Parathyroid adenoma (tissue), 2 donors: ENCODE data around the gene CFTR.

Source experiments
- H2AFZ ChIP-seq: fragments of 300-600 bp; sonication (generic); one replicate; pipeline ENCODE4 v1.7.0; 2017; ENCODE audit warnings: antibody characterized with exemption, mild to moderate bottlenecking
- H3K27ac ChIP-seq: fragments of 300-600 bp; sonication (generic); one replicate; pipeline ENCODE4 v1.7.0; 2017
- H3K27me3 ChIP-seq: fragments of 300-600 bp; sonication (generic); one replicate; pipeline ENCODE4 v1.7.0; 2017; ENCODE audit warnings: low read length; ENCODE audit not compliant: control insufficient read depth, insufficient read depth
- H3K36me3 ChIP-seq: fragments of 300-600 bp; sonication (generic); one replicate; pipeline ENCODE4 v1.7.0; 2017; ENCODE audit warnings: low read length; ENCODE audit not compliant: control insufficient read depth, insufficient read depth
- H3K4me1 ChIP-seq: fragments of 300-600 bp; sonication (generic); one replicate; pipeline ENCODE4 v1.7.0; 2017; ENCODE audit warnings: control low read depth
- H3K4me2 ChIP-seq: fragments of 300-600 bp; sonication (generic); one replicate; pipeline ENCODE4 v1.7.0; 2017; ENCODE audit warnings: low read length
- H3K4me3 ChIP-seq: fragments of 300-600 bp; sonication (generic); one replicate; pipeline ENCODE4 v1.7.0; 2017; ENCODE audit warnings: low read depth, low read length
- H3K79me2 ChIP-seq: fragments of 300-600 bp; sonication (generic); one replicate; pipeline ENCODE4 v1.7.0; 2017; ENCODE audit warnings: control low read depth
- H3K9ac ChIP-seq: fragments of 300-600 bp; sonication (generic); one replicate; pipeline ENCODE4 v1.7.0; 2017; ENCODE audit warnings: mild to moderate bottlenecking
- H3K9me3 ChIP-seq: fragments of 300-600 bp; sonication (generic); one replicate; pipeline ENCODE4 v1.7.0; 2017; ENCODE audit warnings: low read length; ENCODE audit not compliant: control insufficient read depth
- TF ChIP-seq, protein P1 (sequence below): fragments of 300-600 bp; sonication (generic); IDR thresholded peaks from one replicate; pipeline ENCODE4 v1.7.0; 2017; ENCODE audit warnings: antibody characterized with exemption, mild to moderate bottlenecking
- donor health status: primary hyperparathyroidism.

Gene CFTR

DNA sequence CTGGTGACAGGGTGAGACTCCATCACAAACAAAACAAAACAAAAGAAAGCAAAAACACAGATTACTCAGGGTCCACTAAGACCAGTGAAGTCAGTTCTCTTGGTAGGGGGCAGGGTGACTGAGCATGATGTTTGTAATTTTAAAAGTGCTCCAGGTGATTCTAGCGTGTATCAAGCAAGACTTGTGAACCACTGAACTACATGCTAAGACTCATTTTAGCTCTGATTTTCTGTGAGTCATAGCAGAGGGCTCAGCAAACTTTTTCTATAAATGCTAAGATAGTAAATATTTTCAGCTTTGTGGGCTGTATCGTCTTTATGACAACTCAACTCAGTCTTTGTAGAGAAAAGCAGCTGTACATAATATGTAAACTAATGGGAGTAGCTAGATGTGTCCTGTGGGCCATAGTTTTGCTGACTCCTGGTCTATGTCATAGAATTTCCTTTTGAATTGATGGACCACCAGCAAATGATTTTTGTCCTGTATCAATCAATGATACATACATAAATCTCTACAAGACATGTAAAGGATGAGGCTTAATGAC is 141.3 kb downstream of the CFTR start:
- H3K36me3 ChIP-seq: no peaks in the 10 kb centered on the region
- H3K4me2 ChIP-seq: no peak overlapping the region
- H3K79me2 ChIP-seq: no peaks in the 10 kb centered on the region
- H2AFZ ChIP-seq: no peak overlapping the region
- no peak overlapping the region for H3K4me3 ChIP-seq
- H3K4me1 ChIP-seq: no peaks in the 10 kb centered on the region
- no peak overlapping the region for H3K27ac ChIP-seq
- no peaks in the 10 kb centered on the region for H3K27me3 ChIP-seq
- no peak overlapping the region for H3K9ac ChIP-seq
- TF ChIP-seq, protein P1, sequence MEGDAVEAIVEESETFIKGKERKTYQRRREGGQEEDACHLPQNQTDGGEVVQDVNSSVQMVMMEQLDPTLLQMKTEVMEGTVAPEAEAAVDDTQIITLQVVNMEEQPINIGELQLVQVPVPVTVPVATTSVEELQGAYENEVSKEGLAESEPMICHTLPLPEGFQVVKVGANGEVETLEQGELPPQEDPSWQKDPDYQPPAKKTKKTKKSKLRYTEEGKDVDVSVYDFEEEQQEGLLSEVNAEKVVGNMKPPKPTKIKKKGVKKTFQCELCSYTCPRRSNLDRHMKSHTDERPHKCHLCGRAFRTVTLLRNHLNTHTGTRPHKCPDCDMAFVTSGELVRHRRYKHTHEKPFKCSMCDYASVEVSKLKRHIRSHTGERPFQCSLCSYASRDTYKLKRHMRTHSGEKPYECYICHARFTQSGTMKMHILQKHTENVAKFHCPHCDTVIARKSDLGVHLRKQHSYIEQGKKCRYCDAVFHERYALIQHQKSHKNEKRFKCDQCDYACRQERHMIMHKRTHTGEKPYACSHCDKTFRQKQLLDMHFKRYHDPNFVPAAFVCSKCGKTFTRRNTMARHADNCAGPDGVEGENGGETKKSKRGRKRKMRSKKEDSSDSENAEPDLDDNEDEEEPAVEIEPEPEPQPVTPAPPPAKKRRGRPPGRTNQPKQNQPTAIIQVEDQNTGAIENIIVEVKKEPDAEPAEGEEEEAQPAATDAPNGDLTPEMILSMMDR: no peak
- no peaks in the 10 kb centered on the region for H3K9me3 ChIP-seq

DNA sequence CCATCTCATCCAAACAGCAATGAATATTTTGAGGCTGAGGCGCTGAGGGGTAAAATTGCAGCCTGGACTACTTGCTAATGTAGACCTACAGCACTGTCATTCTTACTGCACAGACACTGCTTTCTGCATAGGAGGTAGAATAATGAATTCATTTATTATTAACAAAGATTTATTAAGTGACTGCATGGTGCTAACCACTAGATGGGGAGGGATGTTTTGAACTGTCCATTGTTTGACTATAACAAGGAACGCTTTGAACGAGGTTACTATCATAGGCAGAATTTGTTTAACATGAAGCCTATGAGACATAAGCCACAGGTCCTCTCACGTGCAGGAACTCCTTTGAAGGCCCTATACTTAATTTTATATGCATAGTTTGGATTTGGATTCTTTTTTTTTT is 143.8 kb downstream of the CFTR start:
- H3K4me1 ChIP-seq: no peaks in the 10 kb centered on the region
- H3K79me2 ChIP-seq: no peaks in the 10 kb centered on the region
- H3K27ac ChIP-seq: no peak overlapping the region
- no peaks in the 10 kb centered on the region for H3K9me3 ChIP-seq
- no peak overlapping the region for H3K4me3 ChIP-seq
- no peaks in the 10 kb centered on the region for H3K36me3 ChIP-seq
- no peaks in the 10 kb centered on the region for H3K27me3 ChIP-seq
- H2AFZ ChIP-seq: no peak overlapping the region
- TF ChIP-seq, protein P1: no peak
- no peak overlapping the region for H3K9ac ChIP-seq
- H3K4me2 ChIP-seq: no peak overlapping the region

DNA sequence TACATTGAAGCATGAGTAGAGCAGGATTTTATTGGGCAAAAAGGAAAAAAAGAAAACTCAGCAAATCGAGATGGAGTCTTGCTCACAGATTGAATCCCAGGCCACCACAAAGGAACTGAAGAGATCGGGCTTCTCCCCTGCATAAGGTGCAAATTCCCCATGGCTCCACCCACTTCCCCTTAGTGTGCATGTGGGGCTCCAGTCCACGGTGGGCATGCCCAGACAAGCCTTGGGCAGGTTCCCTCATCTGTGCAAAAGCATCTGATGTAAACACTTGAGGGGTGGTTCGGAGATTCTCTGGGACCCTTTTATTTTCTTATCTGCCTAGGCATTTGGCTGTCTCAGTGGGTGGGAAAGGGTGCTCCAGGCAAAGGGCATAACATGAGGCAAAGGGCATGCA is 150.7 kb downstream of the CFTR start:
- H3K4me3 ChIP-seq: no peak overlapping the region
- H3K9ac ChIP-seq: no peak overlapping the region
- H3K79me2 ChIP-seq: no peaks in the 10 kb centered on the region
- TF ChIP-seq, protein P1: no peak
- H3K27me3 ChIP-seq: no peaks in the 10 kb centered on the region
- no peaks in the 10 kb centered on the region for H3K4me1 ChIP-seq
- H3K9me3 ChIP-seq: no peaks in the 10 kb centered on the region
- H3K4me2 ChIP-seq: no peak overlapping the region
- no peaks in the 10 kb centered on the region for H3K36me3 ChIP-seq
- H3K27ac ChIP-seq: no peak overlapping the region
- H2AFZ ChIP-seq: no peak overlapping the region

DNA sequence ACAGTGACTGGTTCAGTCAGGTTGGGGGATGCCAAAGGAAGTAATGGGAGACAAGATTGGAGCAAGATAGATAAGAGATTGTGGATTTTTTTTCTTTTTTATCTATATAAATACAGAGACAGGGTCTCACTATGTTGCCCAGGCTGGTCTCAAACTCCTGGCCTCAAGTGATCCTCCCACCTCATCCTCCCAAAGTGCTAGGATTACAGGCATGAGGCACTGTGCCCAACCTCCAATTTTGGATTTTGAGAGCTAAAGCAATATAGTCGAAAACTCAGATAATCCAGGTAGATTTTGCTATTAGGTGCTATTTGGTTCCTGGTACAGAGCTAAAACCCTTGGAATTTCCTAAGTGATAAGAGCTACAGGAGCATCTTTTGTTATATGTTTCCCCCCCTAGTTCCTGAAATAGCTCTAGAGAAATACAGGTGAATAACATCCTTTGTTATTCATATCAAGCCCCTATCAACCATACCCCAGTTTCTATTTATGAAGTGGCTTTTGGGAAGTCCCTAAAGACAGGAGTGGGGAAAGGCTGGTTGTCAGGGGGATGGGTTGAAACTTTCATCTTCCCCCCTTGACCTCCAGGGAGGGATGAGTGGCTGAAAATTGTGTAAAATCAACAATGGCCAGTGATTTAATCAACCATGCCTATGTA is 151.2 kb downstream of the CFTR start:
- Histone ChIP-seq H3K4me2 (no peak overlapping the region), H3K4me3 (no peak overlapping the region), H3K36me3 (no peaks in the 10 kb centered on the region), H3K27me3 (no peaks in the 10 kb centered on the region), H3K79me2 (no peaks in the 10 kb centered on the region), H2AFZ (no peak overlapping the region), H3K9ac (no peak overlapping the region), H3K4me1 (no peaks in the 10 kb centered on the region), H3K9me3 (no peaks in the 10 kb centered on the region), H3K27ac (no peak overlapping the region)
- TF ChIP-seq, protein P1: no peak

DNA sequence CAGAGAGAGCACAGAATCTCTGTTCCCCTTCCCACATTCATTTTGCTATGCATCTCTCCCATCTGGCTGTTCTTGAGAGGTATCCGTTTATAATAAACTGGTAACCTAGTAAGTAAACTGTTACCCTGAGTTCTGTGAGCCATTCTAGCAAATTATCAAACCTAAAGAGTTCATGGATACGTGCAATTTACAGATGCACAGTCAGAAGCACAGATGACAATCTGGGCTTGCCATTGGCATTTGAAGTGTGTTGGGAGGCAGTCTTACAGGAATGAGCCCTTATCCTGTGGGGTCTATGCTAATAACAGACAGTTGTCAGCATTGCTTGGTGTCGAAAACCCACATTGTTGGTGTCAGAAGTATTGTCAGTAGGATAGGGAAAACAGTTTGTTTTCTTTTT is 151.8 kb downstream of the CFTR start:
- Histone ChIP-seq H3K9me3 (no peaks in the 10 kb centered on the region), H3K4me3 (no peak overlapping the region), H3K27ac (no peak overlapping the region)

More for the DNA sequence above, 151.8 kb downstream of the CFTR start:
- Histone ChIP-seq H3K4me2 (no peak overlapping the region), H2AFZ (no peak overlapping the region), H3K27me3 (no peaks in the 10 kb centered on the region), H3K9ac (no peak overlapping the region), H3K4me1 (no peaks in the 10 kb centered on the region), H3K36me3 (no peaks in the 10 kb centered on the region), H3K79me2 (no peaks in the 10 kb centered on the region)
- TF ChIP-seq, protein P1: no peak
